ENCODE measurements around the gene HMX3.
"Not testable (repeated sequence)": the region's sequence is repeated elsewhere in the genome, so short reads cannot be mapped to it uniquely, and the experiment has no call there.

Gene HMX3

DNA sequence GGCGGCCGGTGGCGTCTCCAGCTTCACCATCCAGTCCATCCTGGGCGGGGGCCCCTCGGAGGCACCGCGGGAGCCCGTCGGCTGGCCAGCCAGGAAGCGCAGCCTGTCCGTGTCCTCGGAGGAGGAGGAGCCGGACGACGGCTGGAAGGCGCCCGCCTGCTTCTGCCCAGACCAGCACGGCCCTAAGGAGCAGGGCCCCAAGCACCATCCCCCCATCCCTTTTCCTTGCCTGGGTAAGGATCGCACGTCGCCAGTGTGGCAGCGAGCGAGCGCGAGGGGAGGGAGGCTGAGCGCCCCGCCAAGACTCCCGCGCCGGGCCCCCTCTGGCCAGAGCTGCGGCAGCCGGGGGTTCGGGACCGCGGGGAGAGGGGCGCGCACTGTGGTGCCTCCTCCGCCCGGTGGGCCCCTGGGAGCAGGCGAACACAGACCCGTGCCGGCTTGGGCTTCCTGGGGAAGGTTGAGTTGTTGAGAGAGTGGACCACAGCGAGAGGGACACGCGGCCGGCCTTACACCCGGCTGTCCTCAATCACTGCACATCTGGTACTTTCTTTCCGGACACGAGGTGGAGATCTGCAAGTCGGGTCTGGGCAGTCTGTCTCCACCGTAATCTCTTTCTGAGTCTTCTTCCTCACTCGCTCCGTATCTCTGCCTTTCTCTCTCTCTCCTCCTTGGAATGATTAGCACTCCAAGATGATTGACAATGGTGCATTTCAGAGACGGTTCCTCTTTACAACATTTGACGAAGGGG, 12.8 kb downstream of the HMX3 start:
- no peak for DNase-seq (ENCODE audit: low read depth)

DNA sequence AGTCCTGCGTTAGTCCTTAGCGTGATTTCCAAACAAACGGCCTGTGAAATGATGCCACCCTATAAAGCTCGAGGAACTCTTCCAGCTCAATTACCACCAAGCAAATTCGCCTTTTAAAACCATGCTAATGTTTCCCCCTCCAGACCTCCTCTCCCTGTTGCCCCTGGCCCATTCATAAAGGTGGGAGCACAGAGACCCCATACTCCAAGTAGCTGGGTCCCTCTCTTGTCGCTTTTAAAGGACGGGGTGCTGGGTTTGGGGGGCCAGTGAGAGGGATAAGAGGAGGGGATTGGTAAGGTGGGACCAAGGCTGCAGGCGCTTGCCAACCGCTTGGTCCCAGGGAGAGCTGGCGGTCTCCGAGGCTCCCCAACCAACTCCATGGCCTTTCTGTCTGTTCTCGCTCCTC, 13.4 kb downstream of the HMX3 start:
- DNase-seq (ENCODE audit: low read depth): no peak

DNA sequence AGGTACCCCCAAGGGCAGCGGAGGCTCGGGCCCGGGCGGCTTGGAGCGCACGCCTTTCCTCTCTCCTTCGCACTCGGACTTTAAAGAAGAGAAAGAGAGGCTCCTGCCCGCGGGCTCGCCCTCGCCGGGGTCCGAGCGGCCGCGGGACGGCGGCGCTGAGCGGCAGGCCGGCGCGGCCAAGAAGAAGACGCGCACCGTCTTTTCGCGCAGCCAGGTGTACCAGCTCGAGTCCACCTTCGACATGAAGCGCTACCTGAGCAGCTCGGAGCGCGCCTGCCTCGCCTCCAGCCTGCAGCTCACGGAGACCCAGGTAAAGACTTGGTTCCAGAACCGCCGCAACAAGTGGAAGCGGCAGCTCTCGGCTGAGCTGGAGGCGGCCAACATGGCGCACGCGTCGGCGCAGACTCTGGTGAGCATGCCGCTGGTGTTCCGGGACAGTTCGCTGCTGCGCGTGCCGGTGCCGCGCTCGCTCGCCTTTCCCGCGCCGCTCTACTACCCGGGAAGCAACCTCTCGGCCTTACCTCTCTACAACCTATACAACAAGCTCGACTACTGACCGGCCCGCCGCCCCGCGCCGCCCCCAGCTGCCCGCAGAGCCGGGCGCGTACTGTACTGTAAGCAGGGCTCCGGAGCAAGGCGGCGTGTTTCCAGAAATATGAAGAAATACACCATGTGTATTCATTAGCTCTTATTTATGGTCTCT, 13.9 kb downstream of the HMX3 start:
- no peak for DNase-seq (ENCODE audit: low read depth)

DNA sequence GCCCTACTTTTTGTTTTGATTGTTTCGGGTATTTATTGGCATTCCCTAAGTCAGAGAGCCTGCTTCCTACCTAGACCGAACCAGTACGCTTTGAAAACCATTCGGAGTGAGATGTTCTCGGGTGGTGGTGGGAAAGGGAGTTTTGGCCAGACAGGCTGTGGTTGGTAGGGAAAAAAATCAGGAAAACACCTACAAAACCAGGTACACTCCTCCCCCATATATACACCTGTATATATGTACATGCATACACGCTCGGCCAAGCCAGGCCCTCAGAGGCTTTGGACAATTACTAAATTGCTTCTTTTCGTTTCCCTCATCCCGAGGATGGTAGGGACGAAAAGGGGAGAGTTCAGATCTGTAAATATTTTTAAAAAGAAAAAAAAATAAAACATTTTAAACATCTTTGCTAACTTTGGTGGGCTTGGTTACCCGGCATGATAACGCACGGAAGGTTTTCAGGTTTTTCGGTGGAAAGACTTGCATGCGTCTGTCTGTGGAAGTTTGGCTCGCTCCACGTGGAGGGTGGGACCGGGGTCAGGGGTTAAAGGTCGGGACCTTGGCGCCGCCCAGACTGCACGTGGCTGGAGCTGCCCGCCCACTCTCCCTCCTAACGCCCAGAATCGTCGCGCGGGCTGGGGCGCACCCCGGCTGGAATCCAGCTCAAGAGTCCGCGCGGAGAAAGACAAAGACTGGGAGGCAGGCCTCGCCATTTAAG, 14.7 kb downstream of the HMX3 start:
- no peak for DNase-seq (ENCODE audit: low read depth)

DNA sequence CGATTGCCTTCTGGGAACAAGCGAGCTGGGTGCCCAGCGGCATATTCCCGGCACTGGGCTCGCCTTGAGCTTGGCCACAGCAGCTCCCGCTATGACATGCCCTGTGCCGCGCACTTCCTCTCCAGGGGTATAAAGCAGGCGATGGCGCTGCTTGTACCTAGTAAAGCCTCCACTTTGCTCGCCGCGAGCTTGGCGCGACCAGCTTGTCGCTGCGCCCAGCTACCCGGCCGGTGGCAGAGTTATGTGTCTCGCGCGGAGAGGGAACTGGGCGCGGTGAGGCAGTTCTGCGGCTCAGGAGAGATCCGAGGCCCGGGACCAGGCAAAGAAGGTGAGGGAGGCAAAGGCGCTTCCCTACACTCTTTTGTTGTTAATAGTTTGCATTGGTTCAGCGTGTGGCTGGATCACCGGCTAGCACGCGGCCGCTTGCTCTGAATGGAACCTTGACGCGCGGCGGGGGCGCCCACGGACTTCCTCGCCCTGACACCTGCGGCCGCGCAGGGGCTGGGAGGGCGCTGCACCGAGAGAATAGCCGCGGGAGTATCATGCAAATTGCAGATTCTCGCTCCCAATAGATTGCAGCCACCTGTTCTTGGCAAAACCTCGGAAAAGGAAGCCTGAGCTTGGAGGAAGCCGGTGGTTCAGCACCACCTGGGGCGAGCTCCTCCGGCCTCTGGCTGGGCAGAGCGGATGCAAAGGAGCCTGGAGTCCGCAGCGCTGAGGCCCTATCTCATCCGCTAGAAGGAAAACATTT, 15.4 kb downstream of the HMX3 start:
- DNase-seq (ENCODE audit: low read depth): no peak

DNA sequence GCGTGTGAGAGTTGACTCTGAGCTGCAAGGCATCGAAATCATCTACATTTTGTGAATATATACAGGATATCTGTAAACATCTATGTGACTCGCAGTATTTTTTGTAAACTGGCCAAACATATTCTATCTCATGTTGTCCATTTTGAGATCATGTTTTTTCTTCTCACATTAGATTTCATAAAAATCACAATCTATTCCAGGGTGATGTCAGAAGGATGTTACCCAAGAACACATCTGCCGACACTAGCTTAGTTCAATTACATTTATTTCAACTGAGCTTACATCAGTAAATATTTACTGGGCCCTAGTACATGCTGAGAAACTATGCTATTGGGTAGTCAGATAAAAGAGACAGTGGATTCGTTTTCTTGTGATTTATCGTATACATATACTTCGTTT, 16.0 kb downstream of the HMX3 start:
- no peak for DNase-seq (ENCODE audit: low read depth)

DNA sequence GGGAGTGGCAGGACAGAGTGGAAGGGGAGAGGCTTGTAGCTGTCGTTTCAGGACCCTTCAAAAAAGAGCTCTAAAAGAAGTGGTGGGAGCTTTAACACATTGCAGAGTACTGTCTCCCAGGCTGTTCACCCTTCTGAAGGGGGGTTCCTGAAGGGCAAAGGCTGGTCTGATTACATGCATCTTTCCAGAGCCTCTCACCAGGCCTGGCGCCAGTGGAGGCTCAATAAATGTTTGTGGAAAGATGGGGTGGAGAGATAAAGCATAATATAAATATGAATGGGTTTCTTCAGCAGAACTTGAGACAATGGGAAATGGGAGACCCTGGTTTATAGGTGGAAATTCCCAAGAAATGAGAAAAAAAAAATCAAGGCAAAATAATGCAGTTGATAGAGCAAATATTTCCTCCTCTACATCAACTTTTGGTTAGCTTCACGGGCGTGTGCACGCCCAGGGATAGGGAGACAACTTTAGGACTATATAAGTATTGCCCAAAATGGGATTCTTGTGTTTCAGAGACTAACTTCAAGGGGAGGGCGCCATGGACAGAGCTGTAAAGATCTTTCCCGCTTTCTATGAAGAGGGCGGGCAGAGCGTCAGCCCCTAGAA, 17.8 kb downstream of the HMX3 start:
- no peak for DNase-seq (ENCODE audit: low read depth)

DNA sequence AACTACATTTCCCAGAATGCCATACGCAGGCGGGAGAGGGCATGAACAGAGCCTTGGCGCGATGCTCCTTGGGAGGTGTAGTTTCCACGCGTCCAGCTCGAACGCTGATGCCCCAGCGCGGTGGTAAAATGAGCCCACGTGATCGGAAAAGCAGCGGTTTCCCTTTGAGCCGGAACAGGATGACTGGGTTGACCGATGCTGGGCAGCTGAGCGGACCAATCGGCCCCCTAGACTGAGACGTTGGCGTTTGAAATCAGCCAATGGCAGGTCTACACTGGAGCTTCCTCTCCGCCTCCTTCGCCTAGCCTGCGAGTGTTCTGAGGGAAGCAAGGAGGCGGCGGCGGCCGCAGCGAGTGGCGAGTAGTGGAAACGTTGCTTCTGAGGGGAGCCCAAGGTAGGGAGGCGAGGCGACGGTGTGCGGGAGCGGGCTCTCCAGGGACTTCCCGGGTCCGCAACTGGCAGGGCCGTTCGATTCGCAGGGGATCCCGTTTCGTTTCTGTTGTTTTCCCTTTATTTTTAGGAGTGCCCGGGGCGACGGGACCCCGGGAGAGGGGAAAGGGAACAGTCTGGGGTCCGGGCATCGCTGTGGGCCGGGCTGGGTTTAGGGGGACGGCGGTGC, 18.4 kb downstream of the HMX3 start, which contains the start of gene BUB3:
TSS of gene BUB3 (plus strand) at position 311 of the 619 bp plus-strand sequence. CDS start 516 bp downstream, outside the sequence.
- DNase-seq (ENCODE audit: low read depth): peak; percentile 100

DNA sequence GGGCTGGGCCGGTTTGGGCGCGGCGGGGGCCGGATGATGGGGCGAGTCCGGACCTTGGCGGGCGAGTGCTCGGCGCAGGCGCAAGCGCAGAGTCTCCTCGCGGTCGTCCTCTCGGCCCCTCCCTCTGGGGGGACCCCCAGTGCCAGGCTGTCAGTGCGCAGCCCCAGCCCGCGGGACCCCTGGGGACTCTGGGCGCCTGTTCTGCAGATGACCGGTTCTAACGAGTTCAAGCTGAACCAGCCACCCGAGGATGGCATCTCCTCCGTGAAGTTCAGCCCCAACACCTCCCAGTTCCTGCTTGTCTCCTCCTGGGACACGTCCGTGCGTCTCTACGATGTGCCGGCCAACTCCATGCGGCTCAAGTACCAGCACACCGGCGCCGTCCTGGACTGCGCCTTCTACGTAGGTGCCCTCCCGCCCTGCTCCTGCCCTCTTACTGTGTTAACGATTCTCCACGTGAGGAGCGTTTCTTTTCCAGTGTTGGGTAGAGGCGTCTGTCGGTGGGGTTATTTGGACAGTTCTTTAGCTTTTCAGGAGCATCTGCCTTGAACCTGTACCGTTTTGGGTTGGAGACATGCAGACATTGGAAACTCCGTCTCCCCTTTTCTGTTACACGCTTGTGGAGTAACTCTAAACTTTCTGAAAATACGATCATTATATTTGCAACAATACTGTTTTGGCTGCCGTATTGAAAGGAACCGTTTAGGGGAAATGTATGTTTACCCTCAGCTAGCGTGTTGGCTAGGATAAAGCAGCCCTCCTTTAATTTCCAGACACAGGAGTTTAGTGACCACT, 19.1 kb downstream of the HMX3 start:
- peak; percentile 15 for DNase-seq (ENCODE audit: low read depth)

DNA sequence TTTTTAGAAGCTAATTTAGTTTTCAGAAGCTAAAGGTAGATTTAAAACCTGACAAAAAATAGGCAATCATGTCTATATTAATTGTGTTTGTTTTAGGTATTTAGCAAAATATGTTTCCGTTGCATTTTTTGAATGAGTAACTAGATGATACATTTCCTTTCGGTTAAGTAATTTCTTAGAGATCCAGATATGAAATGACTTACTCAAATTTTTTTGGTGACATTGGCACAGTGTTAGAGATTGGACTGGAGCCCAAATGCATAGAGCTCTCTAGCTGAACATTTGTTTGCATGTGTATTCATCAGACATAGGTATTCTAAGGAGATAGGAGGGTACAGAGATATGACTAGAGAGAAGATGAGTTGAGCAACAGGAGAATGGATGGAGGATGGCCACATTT, 20.3 kb downstream of the HMX3 start:
- no peak for DNase-seq (ENCODE audit: low read depth)

DNA sequence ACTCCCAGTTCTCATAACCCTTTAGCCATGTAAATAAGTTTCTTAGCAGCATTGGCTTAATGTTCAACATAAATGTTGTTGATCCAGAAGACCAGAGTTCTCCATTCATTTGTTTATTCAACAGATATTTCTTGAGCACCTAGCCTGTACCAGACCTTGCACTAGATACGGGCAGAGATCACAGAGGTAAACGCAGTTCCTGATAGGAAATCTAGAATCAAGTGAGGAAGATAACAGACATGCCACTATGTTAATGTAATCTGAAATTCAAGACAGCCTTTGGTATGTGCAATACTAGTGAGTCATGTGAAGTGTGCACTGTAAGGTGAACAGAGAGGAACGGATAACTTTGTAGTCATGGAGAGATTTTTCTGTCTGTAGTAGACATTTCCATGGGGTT, 21.4 kb downstream of the HMX3 start:
- DNase-seq (ENCODE audit: low read depth): no peak

DNA sequence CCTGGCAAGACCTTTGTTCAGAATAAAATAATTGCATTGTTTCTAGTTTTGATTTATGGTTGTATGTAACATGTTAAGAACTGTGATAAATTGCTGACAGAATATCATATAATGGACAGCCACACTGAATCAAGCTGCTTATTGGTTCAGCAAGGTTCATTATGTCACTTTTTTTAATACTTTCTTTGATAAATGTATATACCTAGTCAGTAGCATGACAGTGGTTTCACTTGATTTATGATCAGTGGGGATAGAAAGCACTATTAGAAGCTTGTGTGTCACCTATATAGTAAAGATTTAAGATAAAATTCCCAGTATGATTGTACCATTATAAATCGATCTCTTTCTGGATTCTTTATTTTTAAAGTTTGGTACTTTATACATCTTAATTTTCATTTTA, 22.9 kb downstream of the HMX3 start:
- DNase-seq (ENCODE audit: low read depth): no peak

DNA sequence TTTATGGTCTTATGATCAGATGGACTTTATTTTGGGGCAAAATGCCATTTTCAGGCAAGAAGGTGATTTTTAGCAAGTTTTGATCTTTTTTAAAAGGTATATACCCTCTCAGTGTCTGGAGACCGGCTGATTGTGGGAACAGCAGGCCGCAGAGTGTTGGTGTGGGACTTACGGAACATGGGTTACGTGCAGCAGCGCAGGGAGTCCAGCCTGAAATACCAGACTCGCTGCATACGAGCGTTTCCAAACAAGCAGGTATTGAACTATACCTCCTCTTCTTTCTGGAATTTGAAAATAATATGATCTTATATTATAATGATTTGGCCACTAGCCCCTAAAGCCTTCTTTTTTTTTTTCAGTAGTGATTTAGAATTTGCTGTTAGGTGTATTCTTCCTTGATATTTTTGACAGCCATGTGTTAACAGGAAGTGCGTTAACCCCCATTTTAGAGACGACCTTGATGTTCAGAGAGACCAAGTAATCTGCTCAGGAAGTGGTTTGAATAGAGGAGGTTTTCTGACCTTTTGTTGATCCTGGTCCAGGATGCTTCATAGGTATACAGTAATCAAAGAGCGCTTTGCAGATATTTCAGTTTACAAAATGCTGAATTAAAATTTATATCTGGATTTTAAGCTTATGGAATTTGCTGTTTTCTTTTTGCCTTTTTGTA, 24.7 kb downstream of the HMX3 start:
- no peak for DNase-seq (ENCODE audit: low read depth)

DNA sequence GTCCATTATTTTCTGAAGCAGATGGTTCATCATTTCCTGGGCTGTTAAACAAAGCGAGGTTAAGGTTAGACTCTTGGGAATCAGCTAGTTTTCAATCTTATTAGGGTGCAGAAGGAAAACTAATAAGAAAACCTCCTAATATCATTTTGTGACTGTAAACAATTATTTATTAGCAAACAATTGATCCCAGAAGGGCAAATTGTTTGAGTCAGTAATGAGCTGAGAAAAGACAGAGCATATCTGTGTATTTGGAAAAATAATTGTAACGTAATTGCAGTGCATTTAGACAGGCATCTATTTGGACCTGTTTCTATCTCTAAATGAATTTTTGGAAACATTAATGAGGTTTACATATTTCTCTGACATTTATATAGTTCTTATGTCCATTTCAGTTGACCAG, 28.5 kb downstream of the HMX3 start:
- DNase-seq (ENCODE audit: low read depth): no peak

DNA sequence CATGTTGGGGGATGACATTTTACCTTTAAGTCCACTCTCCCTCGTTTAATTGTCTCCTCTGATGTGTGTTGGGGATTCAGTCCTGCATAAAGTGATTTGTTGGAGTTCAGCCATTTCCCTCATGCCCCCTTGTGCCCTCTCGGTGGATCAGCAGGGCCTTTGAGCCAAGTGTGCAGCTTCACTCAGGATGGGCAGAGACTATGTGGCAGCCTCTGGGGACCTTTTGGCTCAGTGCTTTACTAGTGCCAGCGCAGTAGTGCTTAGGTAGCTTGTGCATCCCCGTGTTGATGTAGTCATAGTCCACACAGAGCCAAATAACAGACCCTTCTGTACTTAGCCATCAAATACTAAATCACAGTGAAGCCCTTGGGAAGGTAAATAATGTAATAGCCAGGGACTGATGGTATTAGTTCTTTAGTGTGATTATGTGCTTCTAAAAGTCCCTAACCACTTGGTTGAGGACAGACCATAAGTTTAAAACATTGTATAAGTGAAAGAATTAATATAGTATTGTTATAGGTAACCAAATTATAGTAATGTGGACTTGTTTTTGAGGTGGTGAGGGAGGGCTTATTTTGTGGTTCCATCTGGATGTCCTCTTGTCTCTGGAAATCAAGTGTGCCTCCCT, 29.8 kb downstream of the HMX3 start:
- no peak for DNase-seq (ENCODE audit: low read depth)

DNA sequence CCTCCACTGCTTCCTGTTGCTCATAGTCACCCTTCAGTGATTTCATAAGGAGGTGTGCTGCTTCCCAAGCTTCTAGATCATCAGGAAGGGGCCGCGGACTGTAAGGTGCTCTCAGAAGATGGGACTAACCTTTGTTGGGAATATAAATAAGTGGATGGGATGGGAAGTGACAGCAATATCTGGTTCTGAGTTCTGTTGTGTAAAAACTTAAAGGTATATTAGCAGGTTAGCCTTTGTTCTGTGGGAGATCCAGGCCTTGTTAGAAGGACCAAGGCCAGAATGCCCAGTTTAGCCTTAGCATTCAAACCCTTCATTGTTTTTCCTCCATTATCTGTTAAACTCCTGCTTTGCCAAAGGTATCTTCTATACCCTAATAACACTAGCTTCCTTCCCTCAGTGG, 30.8 kb downstream of the HMX3 start:
- no peak for DNase-seq (ENCODE audit: low read depth)

DNA sequence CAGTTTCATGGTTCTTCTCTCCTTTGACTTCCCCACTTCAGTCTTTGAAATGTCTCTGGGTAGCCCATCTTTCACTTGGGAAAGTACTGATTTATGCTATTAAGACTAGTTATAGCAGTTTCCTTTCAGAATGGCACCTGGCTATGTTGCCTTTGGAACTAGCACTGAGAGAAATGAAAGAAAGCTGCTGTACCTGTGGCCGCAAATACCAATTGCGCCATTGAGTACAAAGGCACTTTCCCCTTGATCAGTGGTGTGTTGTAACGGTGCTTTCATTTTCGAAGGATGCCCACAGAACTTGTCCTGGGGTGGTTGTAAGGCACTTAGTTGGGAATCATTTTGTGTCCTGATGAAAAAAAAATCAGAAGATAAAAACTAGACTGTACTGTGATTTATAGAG, 35.2 kb downstream of the HMX3 start:
- no peak for DNase-seq (ENCODE audit: low read depth)

DNA sequence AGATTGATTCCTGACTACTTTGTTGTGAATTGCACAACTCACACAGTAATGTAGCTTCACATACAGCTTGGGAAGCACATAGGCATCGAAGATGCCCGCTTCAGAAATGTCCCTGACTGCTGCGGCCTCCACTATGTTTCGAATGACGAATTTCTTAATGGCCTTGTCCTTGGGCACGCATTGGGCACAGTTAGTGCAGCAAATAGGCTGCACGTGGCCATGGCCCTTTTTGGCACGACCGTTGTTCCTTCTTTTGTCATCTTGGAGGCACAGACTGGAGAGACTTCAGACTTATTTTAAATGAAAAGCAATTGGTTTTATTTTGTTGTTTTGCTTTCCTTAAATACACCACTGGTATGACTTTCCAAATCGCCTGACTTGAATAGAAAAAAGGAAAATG, 35.8 kb downstream of the HMX3 start:
- not testable (repeated sequence) for DNase-seq (ENCODE audit: low read depth)
